GM23338 (cell line): Measurements from ENCODE around the gene HOXC5.

Experiments used
- CTCF ChIP-seq, 2 experiments: fragments of 200-600 bp in 1 of 2; sonication (generic) in 1 of 2; conservative IDR thresholded peaks; 2 replicates each; pipeline versions ENCODE4 v1.5.1 to v1.6.1; 2016 to 2017; ENCODE audit warnings: antibody characterized with exemption in 2 of 2, low read depth in 2 of 2, mild to moderate bottlenecking in 2 of 2, moderate library complexity in 1 of 2
- EZH2 ChIP-seq: fragments of 200-600 bp; sonication (generic); IDR thresholded peaks from one replicate; pipeline ENCODE4 v1.8.0; 2017; ENCODE audit warnings: antibody characterized with exemption, mild to moderate bottlenecking, low read depth; ENCODE audit not compliant: unreplicated experiment
- EZH2phosphoT487 ChIP-seq: fragments of 200-600 bp; sonication (generic); IDR thresholded peaks from one replicate; pipeline ENCODE4 v1.8.1; 2018; ENCODE audit warnings: antibody characterized with exemption; ENCODE audit not compliant: unreplicated experiment
- JUNB ChIP-seq: IDR thresholded peaks from one replicate; pipeline ENCODE4 v1.6.1; 2016; ENCODE audit warnings: antibody characterized with exemption; ENCODE audit not compliant: unreplicated experiment
- POLR2AphosphoS5 ChIP-seq: IDR thresholded peaks from 2 replicates; pipeline ENCODE4 v1.6.1; 2016; ENCODE audit warnings: antibody characterized with exemption, low read depth
- REST ChIP-seq: IDR thresholded peaks from one replicate; pipeline ENCODE4 v1.6.1; 2018; ENCODE audit warnings: antibody characterized with exemption; ENCODE audit not compliant: unreplicated experiment
- ZNF331 ChIP-seq: fragments of 250-450 bp; sonication (Bioruptor Pico); IDR thresholded peaks from 2 replicates; pipeline ENCODE4 v1.5.0; 2020; ENCODE audit warnings: low read depth, mild to moderate bottlenecking, moderate library complexity
- TF ChIP-seq, protein P1 (sequence below): IDR thresholded peaks from 2 replicates; pipeline ENCODE4 v1.6.1; 2016; ENCODE audit warnings: antibody characterized with exemption

DNA sequence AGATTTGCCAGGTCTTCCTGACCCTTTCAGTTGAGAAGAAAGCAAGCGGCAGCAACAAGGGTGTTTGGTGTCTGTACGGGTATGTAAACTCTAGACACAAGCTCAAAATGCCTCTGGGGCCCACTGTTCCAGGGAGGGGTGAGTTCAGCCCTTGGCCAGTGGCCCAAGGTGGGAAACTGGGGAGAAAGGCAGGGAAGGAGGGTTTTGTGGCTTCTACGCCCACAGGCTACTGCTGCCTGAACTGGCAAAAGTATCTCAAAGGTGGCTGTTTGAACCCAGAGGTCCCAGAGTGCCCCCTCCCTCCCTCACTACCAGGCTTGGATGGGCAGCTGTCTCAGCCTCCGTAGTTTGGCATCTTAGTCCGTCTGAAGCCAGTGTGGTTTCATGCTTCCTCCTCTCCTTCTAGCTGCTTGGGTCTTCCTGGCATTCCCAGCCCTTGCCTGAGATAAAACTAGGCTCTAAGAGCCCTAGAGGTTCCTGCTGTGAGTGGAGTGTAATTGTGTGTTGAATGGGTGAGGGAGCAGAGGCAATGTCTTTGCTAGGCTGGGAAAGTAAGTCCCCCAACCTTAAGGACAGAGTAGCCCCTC, 5.5 kb downstream of the HOXC5 start:
- TF ChIP-seq CTCF (conservative IDR thresholded peaks at IDR 0.05; ENCODE audit: low read depth in 2 of 2) (no peak), REST (no peak), POLR2AphosphoS5 (no peak), EZH2phosphoT487 (no peak), JUNB (no peak), EZH2 (peak; percentile 31), ZNF331 (CRISPR knock-in tag) (no peak)
- TF ChIP-seq, protein P1, sequence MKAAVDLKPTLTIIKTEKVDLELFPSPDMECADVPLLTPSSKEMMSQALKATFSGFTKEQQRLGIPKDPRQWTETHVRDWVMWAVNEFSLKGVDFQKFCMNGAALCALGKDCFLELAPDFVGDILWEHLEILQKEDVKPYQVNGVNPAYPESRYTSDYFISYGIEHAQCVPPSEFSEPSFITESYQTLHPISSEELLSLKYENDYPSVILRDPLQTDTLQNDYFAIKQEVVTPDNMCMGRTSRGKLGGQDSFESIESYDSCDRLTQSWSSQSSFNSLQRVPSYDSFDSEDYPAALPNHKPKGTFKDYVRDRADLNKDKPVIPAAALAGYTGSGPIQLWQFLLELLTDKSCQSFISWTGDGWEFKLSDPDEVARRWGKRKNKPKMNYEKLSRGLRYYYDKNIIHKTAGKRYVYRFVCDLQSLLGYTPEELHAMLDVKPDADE: no peak
